DOHH2 (cell line): Measurements from ENCODE around the gene SLC35G3.
"Not testable (repeated sequence)": the region's sequence is repeated elsewhere in the genome, so short reads cannot be mapped to it uniquely, and the experiment has no call there.

ENCODE experiments used
- H3F3A ChIP-seq: fragments of 200-600 bp; sonication (generic), shearing (Covaris generic); 2 replicates; pipeline ENCODE4 v1.6.0; 2016; ENCODE audit warnings: antibody characterized with exemption, mild to moderate bottlenecking; ENCODE audit not compliant: control insufficient read depth, insufficient read depth
- H3K27ac ChIP-seq: fragments of 200-600 bp; sonication (generic); 2 replicates; pipeline ENCODE4 v1.5.1; 2014; ENCODE audit warnings: low read depth, mild to moderate bottlenecking, low read length, moderate library complexity
- H3K27me3 ChIP-seq: fragments of 200-600 bp; sonication (generic); 2 replicates; pipeline ENCODE4 v1.6.1; 2014; ENCODE audit warnings: mild to moderate bottlenecking, low read length, mixed read lengths; ENCODE audit not compliant: control insufficient read depth
- H3K36me3 ChIP-seq: fragments of 200-600 bp; sonication (generic); 2 replicates; pipeline ENCODE4 v1.6.1; 2014; ENCODE audit warnings: mild to moderate bottlenecking, low read length, moderate library complexity, mixed read lengths; ENCODE audit not compliant: control insufficient read depth
- H3K4me1 ChIP-seq: fragments of 200-600 bp; sonication (generic); 2 replicates; pipeline ENCODE4 v1.6.1; 2014; ENCODE audit warnings: mild to moderate bottlenecking, low read length, mixed read lengths; ENCODE audit not compliant: control insufficient read depth
- H3K4me2 ChIP-seq: fragments of 200-600 bp; sonication (generic); 2 replicates; pipeline ENCODE4 v1.6.0; 2014; ENCODE audit warnings: mild to moderate bottlenecking, low read length, moderate library complexity
- H3K4me3 ChIP-seq: fragments of 200-600 bp; sonication (generic); 2 replicates; pipeline ENCODE4 v1.5.1; 2014; ENCODE audit warnings: mild to moderate bottlenecking, low read length, mixed read lengths
- H3K79me2 ChIP-seq: fragments of 200-600 bp; sonication (generic); 2 replicates; pipeline ENCODE4 v1.6.1; 2014; ENCODE audit warnings: mild to moderate bottlenecking, low read length, mixed read lengths; ENCODE audit not compliant: control insufficient read depth
- H3K9me2 ChIP-seq: fragments of 200-600 bp; sonication (generic); replicated peaks from 2 replicates; pipeline ENCODE4 v1.6.1; 2014; ENCODE audit warnings: mild to moderate bottlenecking, low read length, mixed read lengths; ENCODE audit not compliant: control insufficient read depth
- H3K9me3 ChIP-seq: fragments of 200-600 bp; sonication (generic); 2 replicates; pipeline ENCODE4 v1.6.1; 2014; ENCODE audit warnings: antibody characterized with exemption, low read length, mixed read lengths; ENCODE audit not compliant: control insufficient read depth, insufficient read depth
- H4K20me1 ChIP-seq: fragments of 200-600 bp; sonication (generic); 2 replicates; pipeline ENCODE4 v1.6.0; 2014; ENCODE audit warnings: low read depth, mild to moderate bottlenecking, antibody characterized with exemption, low read length, moderate library complexity; ENCODE audit not compliant: control insufficient read depth, insufficient read depth
- EZH2phosphoT487 ChIP-seq: fragments of 200-600 bp; sonication (generic); IDR thresholded peaks from 2 replicates; pipeline ENCODE4 v1.6.1; 2017; ENCODE audit warnings: borderline replicate concordance, mild to moderate bottlenecking, antibody characterized with exemption, low read length, moderate library complexity, mixed read lengths
- TF ChIP-seq, protein P1 (sequence below): fragments of 200-600 bp; sonication (generic); IDR thresholded peaks from one replicate; pipeline ENCODE4 v1.5.1; 2014; ENCODE audit warnings: antibody characterized with exemption, mild to moderate bottlenecking, low read depth, low read length; ENCODE audit not compliant: poor library complexity, severe bottlenecking

The SLC35G3 gene

DNA sequence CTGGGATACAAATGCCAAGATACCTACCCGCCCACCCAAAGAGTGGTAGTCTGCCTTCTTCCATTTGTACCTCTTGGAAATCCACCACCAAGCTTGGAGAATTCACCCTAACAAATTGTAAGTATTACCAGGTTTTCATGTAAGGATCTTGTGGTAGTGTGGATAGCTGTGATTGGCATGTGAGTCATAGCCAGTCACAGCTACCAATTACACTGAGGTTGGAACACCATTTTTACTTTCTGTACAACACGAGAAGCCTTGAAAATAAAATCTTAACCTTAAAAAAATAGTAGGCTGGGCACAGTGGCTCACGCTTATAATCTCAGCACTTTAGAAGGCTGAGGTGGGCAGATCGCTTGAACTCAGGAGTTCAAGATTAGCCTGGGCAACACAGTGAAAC, 18.5 kb upstream of the SLC35G3 start:
- H3K4me3 ChIP-seq = no peak overlapping the region
- no peaks in the 10 kb centered on the region for H3K36me3 ChIP-seq
- H3K9me3 ChIP-seq = no peaks in the 10 kb centered on the region
- no peaks in the 10 kb centered on the region for H3F3A ChIP-seq
- H4K20me1 ChIP-seq = no peaks in the 10 kb centered on the region
- H3K4me1 ChIP-seq = no peaks in the 10 kb centered on the region
- no peak for TF ChIP-seq EZH2phosphoT487
- TF ChIP-seq, protein P1, sequence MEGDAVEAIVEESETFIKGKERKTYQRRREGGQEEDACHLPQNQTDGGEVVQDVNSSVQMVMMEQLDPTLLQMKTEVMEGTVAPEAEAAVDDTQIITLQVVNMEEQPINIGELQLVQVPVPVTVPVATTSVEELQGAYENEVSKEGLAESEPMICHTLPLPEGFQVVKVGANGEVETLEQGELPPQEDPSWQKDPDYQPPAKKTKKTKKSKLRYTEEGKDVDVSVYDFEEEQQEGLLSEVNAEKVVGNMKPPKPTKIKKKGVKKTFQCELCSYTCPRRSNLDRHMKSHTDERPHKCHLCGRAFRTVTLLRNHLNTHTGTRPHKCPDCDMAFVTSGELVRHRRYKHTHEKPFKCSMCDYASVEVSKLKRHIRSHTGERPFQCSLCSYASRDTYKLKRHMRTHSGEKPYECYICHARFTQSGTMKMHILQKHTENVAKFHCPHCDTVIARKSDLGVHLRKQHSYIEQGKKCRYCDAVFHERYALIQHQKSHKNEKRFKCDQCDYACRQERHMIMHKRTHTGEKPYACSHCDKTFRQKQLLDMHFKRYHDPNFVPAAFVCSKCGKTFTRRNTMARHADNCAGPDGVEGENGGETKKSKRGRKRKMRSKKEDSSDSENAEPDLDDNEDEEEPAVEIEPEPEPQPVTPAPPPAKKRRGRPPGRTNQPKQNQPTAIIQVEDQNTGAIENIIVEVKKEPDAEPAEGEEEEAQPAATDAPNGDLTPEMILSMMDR = no peak
- H3K4me2 ChIP-seq = no peak overlapping the region
- H3K27ac ChIP-seq = no peak overlapping the region
- no peaks in the 10 kb centered on the region for H3K79me2 ChIP-seq
- H3K27me3 ChIP-seq = peaks cover 17% of the 10 kb centered on the region
- no peaks in the 10 kb centered on the region for H3K9me2 ChIP-seq

DNA sequence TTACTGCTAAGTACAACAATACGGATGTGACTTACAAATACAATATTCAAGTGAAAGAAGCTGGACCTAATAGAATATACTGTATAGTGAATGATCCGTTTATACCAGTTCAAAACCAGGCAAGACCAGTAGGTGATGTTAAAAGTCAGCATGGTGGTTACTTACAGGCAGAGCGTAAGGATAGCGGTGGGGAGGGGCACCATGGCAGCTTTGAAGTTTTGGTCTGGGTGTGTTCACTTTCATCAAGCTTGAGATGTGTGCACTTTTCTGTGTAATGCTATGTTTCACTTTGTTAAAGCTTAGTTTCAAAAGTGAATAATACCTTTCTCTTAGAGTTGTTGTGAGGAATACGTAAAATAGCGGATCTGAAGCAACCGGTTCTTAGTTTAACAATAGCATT, 16.5 kb upstream of the SLC35G3 start:
- Histone ChIP-seq H4K20me1 (no peaks in the 10 kb centered on the region), H3K36me3 (no peaks in the 10 kb centered on the region), H3K4me1 (no peaks in the 10 kb centered on the region), H3F3A (no peaks in the 10 kb centered on the region), H3K27ac (no peak overlapping the region), H3K4me2 (no peak overlapping the region), H3K27me3 (peaks cover 11% of the 10 kb centered on the region), H3K9me3 (no peaks in the 10 kb centered on the region), H3K4me3 (no peak overlapping the region), H3K79me2 (no peaks in the 10 kb centered on the region), H3K9me2 (no peaks in the 10 kb centered on the region)
- TF ChIP-seq, protein P1 = no peak
- TF ChIP-seq EZH2phosphoT487 = no peak

DNA sequence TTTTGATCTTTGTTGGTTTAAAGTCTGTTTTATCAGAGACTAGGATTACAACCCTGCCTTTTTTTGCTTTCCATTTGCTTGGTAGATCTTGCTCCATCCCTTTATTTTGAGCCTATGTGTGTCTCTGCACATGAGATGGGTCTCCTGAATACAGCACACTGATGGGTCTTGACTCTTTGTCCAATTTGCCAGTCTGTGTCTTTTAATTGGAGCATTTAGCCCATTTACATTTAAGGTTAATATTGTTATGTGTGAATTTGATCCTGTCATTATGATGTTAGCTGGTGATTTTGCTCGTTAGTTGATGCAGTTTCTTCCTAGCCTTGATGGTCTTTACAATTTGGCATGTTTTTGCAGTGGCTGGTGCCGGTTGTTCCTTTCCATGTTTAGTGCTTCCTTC, 8.4 kb upstream of the SLC35G3 start:
- not testable (repeated sequence) for H3K4me1 ChIP-seq, H3K79me2 ChIP-seq, H3K27me3 ChIP-seq, H3K9me2 ChIP-seq, H3K36me3 ChIP-seq, H3K4me3 ChIP-seq, H4K20me1 ChIP-seq, H3F3A ChIP-seq, H3K4me2 ChIP-seq, H3K27ac ChIP-seq, H3K9me3 ChIP-seq

DNA sequence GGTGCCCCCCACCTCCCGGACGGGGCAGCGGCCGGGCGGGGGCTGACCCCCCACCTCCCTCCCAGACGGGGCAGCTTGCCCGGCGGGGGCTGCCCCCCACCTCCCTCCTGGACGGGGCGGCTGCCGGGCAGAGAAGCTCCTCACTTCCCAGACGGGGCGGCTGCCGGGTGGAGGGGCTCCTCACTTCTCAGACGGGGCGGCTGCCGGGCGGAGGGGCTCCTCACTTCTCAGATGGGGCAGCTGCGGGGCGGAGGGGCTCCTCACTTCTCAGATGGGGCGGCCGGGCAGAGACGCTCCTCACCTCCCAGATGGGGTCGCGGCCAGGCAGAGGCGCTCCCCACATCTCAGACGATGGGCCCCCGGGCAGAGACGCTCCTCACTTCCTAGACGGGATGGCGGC, 869 bp upstream of the SLC35G3 start:
- not testable (repeated sequence) for H3K36me3 ChIP-seq, H3K9me3 ChIP-seq, H3K79me2 ChIP-seq, H3K9me2 ChIP-seq, H3K4me1 ChIP-seq, H3K4me2 ChIP-seq, H3K27me3 ChIP-seq, H4K20me1 ChIP-seq, H3K27ac ChIP-seq, H3K4me3 ChIP-seq, H3F3A ChIP-seq
